Activated gamma-delta T cell treated with Interleukin-2 at 50 U/mL for 16 hours (primary cell): ENCODE measurements around the gene DTNA.
"Not testable (repeated sequence)": the region's sequence is repeated elsewhere in the genome, so short reads cannot be mapped to it uniquely, and the experiment has no call there.

Source experiments
- DNase-seq: peaks from one replicate; pipeline ENCODE4 v3.0.0-alpha.2; 2020

The DTNA gene

GRCh38 chr18:34709750-34710441 lies at the start of gene DTNA:
TSS of gene DTNA (plus strand) at chr18:34710298. CDS start at chr18:34755977, 45,679 bp downstream.
- DNase-seq = no peak

DNA sequence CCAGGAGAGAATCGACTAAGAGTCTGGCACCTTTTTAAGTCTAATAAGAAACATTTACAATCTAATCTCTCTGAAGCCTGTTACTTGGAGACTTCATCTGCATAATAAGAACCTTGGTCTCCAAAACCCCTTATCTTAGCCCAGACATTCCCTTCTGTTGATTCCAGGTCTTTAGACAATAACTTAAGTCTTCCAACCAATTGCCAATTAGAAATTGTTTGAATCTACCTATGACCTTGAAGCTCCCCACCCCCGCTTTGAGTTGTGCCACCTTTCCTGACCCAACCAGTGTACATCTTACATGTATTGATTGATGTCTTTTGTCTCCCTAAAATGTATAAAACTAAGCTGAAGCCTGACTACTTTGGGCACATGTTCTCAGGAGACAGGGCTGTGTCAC lies 49.5 kb upstream of the DTNA start:
- DNase-seq = no peak

DNA sequence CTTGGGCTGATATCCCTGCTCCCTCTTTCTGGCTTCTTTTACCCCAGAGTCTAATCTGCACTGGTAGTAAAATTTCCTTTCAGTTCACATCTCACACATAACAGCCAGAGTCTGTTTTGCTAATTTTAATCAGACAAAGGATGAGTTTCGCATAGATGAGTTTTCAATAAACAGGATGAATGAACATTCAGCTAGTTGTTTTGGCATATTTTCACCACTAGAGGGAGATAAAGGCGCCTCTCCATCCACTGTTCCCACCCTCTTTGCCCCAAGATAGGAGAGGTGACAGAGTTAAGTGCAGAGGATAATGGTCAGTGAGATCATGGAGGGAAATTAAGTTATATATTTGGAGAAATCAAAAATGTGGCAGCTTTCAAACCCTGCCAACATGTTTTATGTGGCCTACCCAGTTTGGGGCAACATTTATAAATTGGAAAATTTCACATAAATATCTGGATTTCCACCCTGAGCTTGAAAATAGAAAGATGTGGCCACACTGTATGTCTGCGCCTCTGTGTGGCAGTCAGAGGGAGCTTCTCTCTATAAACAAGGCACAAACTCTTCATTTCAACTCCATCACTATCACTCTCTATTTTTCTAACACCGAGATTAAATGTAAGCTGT lies 48.5 kb upstream of the DTNA start:
- DNase-seq = no peak

- DNase-seq = no peak
These were observed 33.1 kb upstream of the DTNA start for GRCh38 chr18:34676816-34677574.

DNA sequence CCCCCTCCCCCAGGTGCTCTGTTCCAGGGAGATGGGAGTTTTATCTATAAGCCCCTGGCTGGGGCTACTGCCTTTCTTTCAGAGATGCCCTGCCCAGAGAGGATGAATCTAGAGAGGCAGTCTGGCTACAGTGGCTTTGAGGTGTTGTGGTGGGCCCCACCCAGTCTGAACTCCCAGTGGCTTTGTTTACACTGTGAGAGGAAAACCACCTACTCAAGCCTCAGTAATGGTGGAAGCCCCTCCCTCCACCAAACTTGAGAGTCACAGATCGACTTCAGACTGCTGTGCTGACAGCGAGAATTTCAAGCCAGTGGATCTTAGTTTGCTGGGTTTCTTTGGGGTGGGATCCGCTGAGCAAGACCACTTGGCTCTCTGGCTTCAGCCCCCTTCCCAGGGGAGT lies 20.3 kb upstream of the DTNA start:
- not testable (repeated sequence) for DNase-seq

- DNase-seq = no peak
These were observed 18.5 kb upstream of the DTNA start for GRCh38 chr18:34691614-34692013.

DNA sequence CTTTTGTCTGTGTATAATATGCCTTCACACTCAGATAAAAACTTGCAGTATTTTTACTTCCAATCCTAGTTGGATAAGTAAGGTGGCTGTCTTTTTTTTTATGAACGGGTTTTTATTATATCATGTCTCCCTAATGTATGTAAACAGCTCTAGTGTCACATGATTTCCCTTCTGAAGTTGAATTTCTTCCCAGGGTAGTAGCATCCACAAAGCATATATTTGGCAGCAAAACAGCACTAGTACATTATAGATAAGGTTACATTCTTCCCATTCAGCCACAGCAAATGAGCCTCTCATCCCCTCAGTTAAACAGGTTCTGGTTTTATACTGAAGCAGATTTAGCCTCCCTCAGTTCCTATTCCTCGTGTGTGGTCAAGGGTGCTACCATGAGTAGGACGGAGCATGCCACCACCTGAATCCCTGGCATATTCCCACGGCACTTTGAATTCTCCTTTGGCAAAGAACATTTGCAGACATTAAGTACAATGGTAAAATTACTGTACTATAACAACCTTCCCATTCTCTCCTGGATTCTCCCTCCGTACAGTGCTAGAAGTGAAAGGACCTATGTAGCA lies 15.4 kb upstream of the DTNA start:
- DNase-seq = no peak

GRCh38 chr18:34695310-34695709 lies 14.8 kb upstream of the DTNA start:
- DNase-seq = no peak

DNA sequence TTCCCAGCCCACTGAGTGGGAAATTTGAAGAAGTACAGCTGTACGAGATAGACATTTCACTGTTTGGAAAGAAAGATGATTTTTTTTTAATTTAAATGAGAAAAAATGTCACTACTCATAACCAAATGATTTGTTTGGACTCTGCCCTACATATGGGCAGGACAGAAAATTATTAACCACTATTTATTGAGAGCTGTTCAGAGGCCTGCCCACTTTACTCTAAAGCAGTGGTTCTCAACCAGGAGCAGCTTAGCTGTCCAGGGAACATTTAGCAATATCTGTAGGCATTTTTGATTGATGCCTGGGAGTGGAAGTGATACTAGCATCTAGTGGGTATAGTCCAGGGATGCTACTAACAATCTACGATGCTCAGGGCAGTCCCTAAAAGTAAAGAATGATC lies 13.4 kb upstream of the DTNA start:
- no peak for DNase-seq

GRCh38 chr18:34697233-34697632 lies 12.9 kb upstream of the DTNA start:
- DNase-seq = no peak

DNA sequence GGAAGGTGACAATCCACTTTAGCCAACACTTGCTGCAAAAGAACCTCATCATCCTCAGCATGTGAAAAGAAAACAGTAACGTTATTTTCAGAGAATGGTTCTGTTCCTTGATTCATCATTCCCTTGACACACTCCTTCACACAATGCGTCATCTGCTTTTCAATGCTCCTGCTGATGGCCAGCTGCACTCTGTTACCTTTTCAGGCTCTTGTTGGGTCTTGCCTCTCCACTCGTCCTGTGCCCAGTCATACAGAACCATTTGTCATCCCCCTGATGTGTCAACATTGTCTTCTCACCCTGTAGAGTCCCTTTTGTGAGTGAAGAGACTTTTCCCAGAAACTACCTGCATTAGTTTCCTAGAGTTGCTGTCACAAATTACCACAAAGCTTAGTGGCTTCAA lies 12.2 kb upstream of the DTNA start:
- no peak for DNase-seq

GRCh38 chr18:34701911-34702310 lies 8.2 kb upstream of the DTNA start:
- DNase-seq = no peak

GRCh38 chr18:34702814-34703213 lies 7.3 kb upstream of the DTNA start:
- no peak for DNase-seq

- DNase-seq = no peak
These were observed 6.0 kb upstream of the DTNA start for GRCh38 chr18:34704074-34704473.

DNA sequence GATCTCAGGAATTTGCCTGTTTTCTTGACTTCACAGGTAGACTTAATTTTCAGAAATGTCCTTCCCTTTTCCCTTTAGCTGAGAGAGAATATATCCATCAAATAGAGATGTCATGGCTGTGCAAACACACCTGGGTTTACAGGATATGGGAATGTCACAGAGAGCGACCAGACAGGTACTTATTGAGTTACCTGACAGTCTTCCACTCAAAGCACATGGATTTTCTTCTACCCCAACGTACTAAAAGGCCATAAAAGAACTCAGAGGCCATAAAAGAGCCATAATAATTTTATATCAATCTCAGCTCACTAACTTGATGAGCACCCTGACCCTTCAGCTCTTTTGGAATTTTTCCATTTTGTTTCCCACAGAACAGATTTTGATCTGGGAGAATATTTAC lies 5.3 kb upstream of the DTNA start:
- no peak for DNase-seq

DNA sequence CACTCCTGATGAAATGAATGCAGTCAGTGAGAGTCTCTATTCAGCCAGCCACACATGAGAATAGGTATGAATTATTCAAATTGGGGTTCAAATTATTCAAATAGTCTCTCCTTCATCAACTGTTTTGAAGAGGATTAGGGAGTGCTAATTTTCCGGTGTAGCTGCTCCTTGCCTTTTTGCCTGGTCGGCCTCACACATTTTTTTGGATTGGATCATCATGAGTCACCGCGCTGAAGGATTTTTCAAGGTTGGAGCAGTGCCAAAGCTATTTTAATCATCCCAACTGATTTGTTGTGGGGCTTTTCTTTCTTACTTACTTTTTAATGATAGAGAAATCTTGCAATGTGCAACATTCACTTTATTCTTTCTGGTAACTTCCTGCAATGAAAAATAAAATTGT lies 2.4 kb upstream of the DTNA start:
- DNase-seq = no peak

DNA sequence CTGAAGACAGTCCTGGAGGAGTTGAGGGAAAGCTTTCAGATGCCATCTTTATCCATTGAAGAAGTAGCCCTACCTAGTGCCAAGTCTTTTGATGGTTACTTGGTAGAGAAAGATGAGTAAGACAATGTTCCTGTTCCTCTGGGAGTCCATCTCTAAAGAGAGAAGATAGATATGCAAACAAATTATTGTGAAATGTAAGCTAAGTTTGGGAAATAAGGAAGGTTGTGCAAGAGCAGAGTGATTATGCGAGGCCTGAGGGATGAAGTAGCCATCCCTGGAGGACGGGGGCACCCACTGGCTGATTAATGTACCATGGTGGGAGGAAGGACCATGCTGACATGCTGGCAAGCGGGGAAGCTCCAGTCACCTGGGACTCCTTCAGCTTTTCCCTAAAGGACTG lies 994 bp upstream of the DTNA start:
- no peak for DNase-seq

- no peak for DNase-seq
These were observed 388 bp downstream of the DTNA start for GRCh38 chr18:34710458-34710914.

DNA sequence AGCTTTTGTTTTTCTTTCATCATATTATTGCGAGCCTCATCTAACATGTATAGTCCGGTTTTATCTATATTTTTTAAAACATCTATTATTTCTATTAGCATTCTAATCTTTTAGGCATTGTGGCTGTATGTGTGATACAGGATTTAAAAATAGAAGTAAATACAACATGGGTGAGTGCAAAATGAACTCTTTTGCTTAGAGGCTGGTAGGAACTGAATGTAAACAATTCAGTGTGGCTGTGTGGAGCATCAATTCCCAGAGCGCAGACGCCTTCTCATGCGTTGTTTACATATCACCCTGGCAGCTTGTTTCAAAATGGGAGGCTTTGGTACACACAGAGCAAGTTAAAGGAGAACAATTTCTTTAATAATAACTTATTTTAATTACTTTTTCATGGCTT lies 836 bp downstream of the DTNA start:
- DNase-seq = no peak

- DNase-seq = not testable (repeated sequence)
These were observed 6.0 kb downstream of the DTNA start for GRCh38 chr18:34716111-34716510.

GRCh38 chr18:34718610-34719009 lies 8.5 kb downstream of the DTNA start:
- no peak for DNase-seq

GRCh38 chr18:34720220-34720619 lies 10.1 kb downstream of the DTNA start:
- no peak for DNase-seq

- DNase-seq = no peak
These were observed 13.0 kb downstream of the DTNA start for GRCh38 chr18:34723143-34723542.

GRCh38 chr18:34725737-34726136 lies 15.6 kb downstream of the DTNA start:
- not testable (repeated sequence) for DNase-seq
